ENCODE results near the gene ZNF282.

The ZNF282 gene

GRCh38 chr7:149184274-149184673 lies 11.1 kb upstream of the ZNF282 start:
- Histone ChIP-seq H3K79me2 (ENCODE audit: insufficient read depth, low read length) (no peaks in the 10 kb centered on the region), H3K4me3 (ENCODE audit: insufficient read depth, low read length, poor library complexity, severe bottlenecking) (no peak overlapping the region), H3K27me3 (ENCODE audit: low read length) (no peaks in the 10 kb centered on the region), H4K20me1 (ENCODE audit: low read depth, low read length) (no peaks in the 10 kb centered on the region), H3K9ac (ENCODE audit: low read length) (no peak overlapping the region), H3K36me3 (ENCODE audit: low read length) (no peaks in the 10 kb centered on the region), H3K27ac (ENCODE audit: low read depth, low read length) (no peak overlapping the region), H3K9me2 (replicated peaks; ENCODE audit: insufficient read depth, low read length) (no peaks in the 10 kb centered on the region), H2AFZ (ENCODE audit: low read depth, low read length, severe bottlenecking) (no peak overlapping the region), H3F3A (ENCODE audit: insufficient read depth) (peaks cover 7% of the 10 kb centered on the region; the same call in 1 of the 2 replicates), H3K9me3 (ENCODE audit: insufficient read depth, low read length) (no peaks in the 10 kb centered on the region), H3K4me2 (ENCODE audit: low read depth, low read length, poor library complexity, severe bottlenecking) (no peak overlapping the region)
- TF ChIP-seq, protein P1, sequence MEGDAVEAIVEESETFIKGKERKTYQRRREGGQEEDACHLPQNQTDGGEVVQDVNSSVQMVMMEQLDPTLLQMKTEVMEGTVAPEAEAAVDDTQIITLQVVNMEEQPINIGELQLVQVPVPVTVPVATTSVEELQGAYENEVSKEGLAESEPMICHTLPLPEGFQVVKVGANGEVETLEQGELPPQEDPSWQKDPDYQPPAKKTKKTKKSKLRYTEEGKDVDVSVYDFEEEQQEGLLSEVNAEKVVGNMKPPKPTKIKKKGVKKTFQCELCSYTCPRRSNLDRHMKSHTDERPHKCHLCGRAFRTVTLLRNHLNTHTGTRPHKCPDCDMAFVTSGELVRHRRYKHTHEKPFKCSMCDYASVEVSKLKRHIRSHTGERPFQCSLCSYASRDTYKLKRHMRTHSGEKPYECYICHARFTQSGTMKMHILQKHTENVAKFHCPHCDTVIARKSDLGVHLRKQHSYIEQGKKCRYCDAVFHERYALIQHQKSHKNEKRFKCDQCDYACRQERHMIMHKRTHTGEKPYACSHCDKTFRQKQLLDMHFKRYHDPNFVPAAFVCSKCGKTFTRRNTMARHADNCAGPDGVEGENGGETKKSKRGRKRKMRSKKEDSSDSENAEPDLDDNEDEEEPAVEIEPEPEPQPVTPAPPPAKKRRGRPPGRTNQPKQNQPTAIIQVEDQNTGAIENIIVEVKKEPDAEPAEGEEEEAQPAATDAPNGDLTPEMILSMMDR (IDR thresholded peaks at IDR 0.05; ENCODE audit: insufficient read depth, low read length, poor library complexity, severe bottlenecking): no peak
- no peak for TF ChIP-seq EZH2phosphoT487 (conservative IDR thresholded peaks at IDR 0.05; ENCODE audit: low read length)

DNA sequence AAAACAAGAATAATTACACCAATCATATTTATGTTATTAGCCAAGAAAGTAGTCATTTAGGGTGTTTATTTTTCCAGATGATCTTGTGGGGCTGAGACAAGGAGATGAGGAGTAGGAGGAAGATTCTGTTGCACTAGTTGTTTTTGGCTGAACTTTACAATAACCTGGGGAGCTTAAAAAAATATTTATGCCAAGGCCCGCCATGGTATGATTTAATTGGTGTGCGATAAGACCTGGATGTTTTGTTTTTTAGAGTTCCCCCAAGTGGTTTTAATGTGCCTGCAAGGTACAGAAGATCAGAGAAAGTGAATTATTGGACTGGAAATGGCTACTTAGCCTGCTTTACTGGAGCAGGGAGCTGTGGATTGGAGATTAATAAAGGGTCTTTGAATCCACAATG lies 7.1 kb upstream of the ZNF282 start:
- no peak for TF ChIP-seq EZH2phosphoT487 (conservative IDR thresholded peaks at IDR 0.05; ENCODE audit: low read length)
- TF ChIP-seq, protein P1 (IDR thresholded peaks at IDR 0.05; ENCODE audit: insufficient read depth, low read length, poor library complexity, severe bottlenecking): no peak
- Histone ChIP-seq H3K4me3 (ENCODE audit: insufficient read depth, low read length, poor library complexity, severe bottlenecking) (no peak overlapping the region), H2AFZ (ENCODE audit: low read depth, low read length, severe bottlenecking) (no peak overlapping the region), H3K27me3 (ENCODE audit: low read length) (no peaks in the 10 kb centered on the region), H3F3A (ENCODE audit: insufficient read depth) (peaks cover 13% of the 10 kb centered on the region; the same call in 1 of the 2 replicates), H3K4me2 (ENCODE audit: low read depth, low read length, poor library complexity, severe bottlenecking) (no peak overlapping the region), H3K9me2 (replicated peaks; ENCODE audit: insufficient read depth, low read length) (no peaks in the 10 kb centered on the region), H3K36me3 (ENCODE audit: low read length) (no peaks in the 10 kb centered on the region), H3K79me2 (ENCODE audit: insufficient read depth, low read length) (no peaks in the 10 kb centered on the region), H3K9me3 (ENCODE audit: insufficient read depth, low read length) (no peaks in the 10 kb centered on the region), H3K27ac (ENCODE audit: low read depth, low read length) (no peak overlapping the region), H3K9ac (ENCODE audit: low read length) (no peak overlapping the region), H4K20me1 (ENCODE audit: low read depth, low read length) (no peaks in the 10 kb centered on the region)

DNA sequence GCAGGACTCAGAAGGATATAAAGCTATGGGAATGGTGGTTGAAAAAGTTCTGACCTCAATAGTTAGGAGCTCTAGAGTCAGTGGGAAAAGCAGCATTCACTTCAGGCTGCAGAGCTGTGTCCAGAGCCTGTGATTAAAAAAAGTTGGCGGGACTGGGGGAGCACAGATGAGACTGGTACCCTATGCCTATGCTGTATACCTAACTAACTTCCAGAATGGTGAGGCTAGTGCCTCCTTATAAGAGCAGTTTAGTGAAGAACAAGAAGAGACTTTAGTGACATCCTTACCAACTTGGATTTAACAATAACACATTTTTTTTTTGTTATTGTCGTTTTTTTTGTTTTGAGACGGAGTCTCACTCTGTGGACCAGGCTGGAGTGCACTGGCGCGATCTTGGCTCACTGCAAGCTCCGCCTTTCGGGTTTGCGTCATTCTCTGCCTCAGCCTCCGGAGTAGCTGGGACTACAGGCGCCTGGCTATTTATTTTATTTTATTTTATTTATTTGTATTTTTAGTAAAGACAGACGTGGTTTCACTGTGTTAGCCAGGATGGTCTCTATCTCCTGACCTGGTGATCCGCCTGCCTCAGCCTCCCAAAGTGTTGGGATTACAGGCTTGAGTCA lies 6.6 kb upstream of the ZNF282 start:
- H3K4me2 ChIP-seq (ENCODE audit: low read depth, low read length, poor library complexity, severe bottlenecking): no peak overlapping the region
- H2AFZ ChIP-seq (ENCODE audit: low read depth, low read length, severe bottlenecking): no peak overlapping the region
- H3K9me3 ChIP-seq (ENCODE audit: insufficient read depth, low read length): no peaks in the 10 kb centered on the region
- no peaks in the 10 kb centered on the region for H3K27me3 ChIP-seq (ENCODE audit: low read length)
- peaks cover 15% of the 10 kb centered on the region; the same call in 1 of the 2 replicates for H3F3A ChIP-seq (ENCODE audit: insufficient read depth)
- H3K9ac ChIP-seq (ENCODE audit: low read length): no peak overlapping the region
- no peaks in the 10 kb centered on the region for H4K20me1 ChIP-seq (ENCODE audit: low read depth, low read length)
- no peaks in the 10 kb centered on the region for H3K9me2 ChIP-seq (replicated peaks; ENCODE audit: insufficient read depth, low read length)
- TF ChIP-seq, protein P1 (IDR thresholded peaks at IDR 0.05; ENCODE audit: insufficient read depth, low read length, poor library complexity, severe bottlenecking): no peak
- TF ChIP-seq EZH2phosphoT487 (conservative IDR thresholded peaks at IDR 0.05; ENCODE audit: low read length): no peak
- no peak overlapping the region for H3K4me3 ChIP-seq (ENCODE audit: insufficient read depth, low read length, poor library complexity, severe bottlenecking)
- no peaks in the 10 kb centered on the region for H3K79me2 ChIP-seq (ENCODE audit: insufficient read depth, low read length)
- H3K36me3 ChIP-seq (ENCODE audit: low read length): no peaks in the 10 kb centered on the region
- H3K27ac ChIP-seq (ENCODE audit: low read depth, low read length): no peak overlapping the region

Measured in SU-DHL-6 (cell line).